Testis (tissue), 2 donors: ENCODE measurements around the gene ALOX15.

Experiments
- POLR2A ChIP-seq: fragments of 450-650 bp; IDR thresholded peaks from one replicate; pipeline ENCODE4 v1.6.1; 2017; ENCODE audit warnings: antibody characterized with exemption, mild to moderate bottlenecking, moderate library complexity
- TF ChIP-seq, protein P1 (sequence below), 3 experiments: fragments of 450-650 bp in 2 of 3; fragments of 200-600 bp in 1 of 3; sonication (generic) in 1 of 3; IDR thresholded peaks; one replicate each; pipeline ENCODE4 v1.5.1; 2016 to 2019; ENCODE audit warnings: antibody characterized with exemption in 3 of 3, mild to moderate bottlenecking in 2 of 3, moderate library complexity in 1 of 3

DNA sequence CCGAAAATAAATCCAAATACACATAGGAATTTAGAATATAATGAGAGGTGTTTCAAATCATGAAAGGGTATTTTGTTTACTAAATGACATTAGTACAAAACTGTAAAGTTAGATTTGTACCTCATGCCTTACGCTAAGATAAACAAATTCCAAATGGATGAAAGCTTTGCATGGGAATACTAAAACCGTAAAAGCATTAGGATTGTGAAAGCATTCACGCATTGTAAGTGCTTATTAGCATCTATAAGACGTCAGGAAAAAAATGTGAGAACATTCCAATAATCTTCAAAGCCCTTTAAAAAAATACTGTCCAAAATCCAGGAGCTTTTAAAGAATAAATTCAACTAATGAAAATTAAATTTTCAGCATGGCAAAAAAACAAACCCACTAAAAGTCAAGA lies 24.8 kb upstream of the ALOX15 start:
- TF ChIP-seq, protein P1, sequence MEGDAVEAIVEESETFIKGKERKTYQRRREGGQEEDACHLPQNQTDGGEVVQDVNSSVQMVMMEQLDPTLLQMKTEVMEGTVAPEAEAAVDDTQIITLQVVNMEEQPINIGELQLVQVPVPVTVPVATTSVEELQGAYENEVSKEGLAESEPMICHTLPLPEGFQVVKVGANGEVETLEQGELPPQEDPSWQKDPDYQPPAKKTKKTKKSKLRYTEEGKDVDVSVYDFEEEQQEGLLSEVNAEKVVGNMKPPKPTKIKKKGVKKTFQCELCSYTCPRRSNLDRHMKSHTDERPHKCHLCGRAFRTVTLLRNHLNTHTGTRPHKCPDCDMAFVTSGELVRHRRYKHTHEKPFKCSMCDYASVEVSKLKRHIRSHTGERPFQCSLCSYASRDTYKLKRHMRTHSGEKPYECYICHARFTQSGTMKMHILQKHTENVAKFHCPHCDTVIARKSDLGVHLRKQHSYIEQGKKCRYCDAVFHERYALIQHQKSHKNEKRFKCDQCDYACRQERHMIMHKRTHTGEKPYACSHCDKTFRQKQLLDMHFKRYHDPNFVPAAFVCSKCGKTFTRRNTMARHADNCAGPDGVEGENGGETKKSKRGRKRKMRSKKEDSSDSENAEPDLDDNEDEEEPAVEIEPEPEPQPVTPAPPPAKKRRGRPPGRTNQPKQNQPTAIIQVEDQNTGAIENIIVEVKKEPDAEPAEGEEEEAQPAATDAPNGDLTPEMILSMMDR (IDR thresholded peaks at IDR 0.05) = no peak
- TF ChIP-seq POLR2A = no peak
